HG03103 (cell line): ENCODE measurements around the gene PGLYRP3.

ENCODE experiments used
- ATAC-seq: cut with Tn5 transposase; IDR thresholded peaks from one replicate; pipeline ENCODE4 v1.9.1; 2021; ENCODE audit warnings: low read depth; ENCODE audit not compliant: unreplicated experiment

Gene PGLYRP3

GRCh38 chr1:153312570-153313186 is at the start of gene PGLYRP3:
Gene PGLYRP3, minus strand, starts transcription at chr1:153312952. Its CDS starts 2,287 bp downstream, at chr1:153310665.
- no peak for ATAC-seq

GRCh38 chr1:153362187-153362775 is 49.5 kb upstream of the PGLYRP3 start:
- ATAC-seq: no peak

GRCh38 chr1:153361480-153362109 is 48.8 kb upstream of the PGLYRP3 start:
- no peak for ATAC-seq

GRCh38 chr1:153360592-153361479 is 48.1 kb upstream of the PGLYRP3 start:
- no peak for ATAC-seq

GRCh38 chr1:153360190-153360589 is 47.4 kb upstream of the PGLYRP3 start:
- no peak for ATAC-seq

- no peak for ATAC-seq
Observed at GRCh38 chr1:153359241-153359640, 46.5 kb upstream of the PGLYRP3 start.

GRCh38 chr1:153358691-153358975 is 45.9 kb upstream of the PGLYRP3 start:
- no peak for ATAC-seq

GRCh38 chr1:153357853-153358690 is 45.3 kb upstream of the PGLYRP3 start, which contains the start of gene S100A9:
Gene S100A9, plus strand, starts transcription at chr1:153357854. Its CDS starts 430 bp downstream, at chr1:153358284.
- no peak for ATAC-seq

- no peak for ATAC-seq
Observed at GRCh38 chr1:153357076-153357852, 44.5 kb upstream of the PGLYRP3 start.

GRCh38 chr1:153356392-153357075 is 43.8 kb upstream of the PGLYRP3 start:
- ATAC-seq: no peak

- ATAC-seq: no peak
Observed at GRCh38 chr1:153355445-153356071, 42.8 kb upstream of the PGLYRP3 start.

- ATAC-seq: no peak
Observed at GRCh38 chr1:153354515-153355193, 41.9 kb upstream of the PGLYRP3 start.

GRCh38 chr1:153353226-153353947 is 40.6 kb upstream of the PGLYRP3 start:
- no peak for ATAC-seq

- ATAC-seq: no peak
Observed at GRCh38 chr1:153352523-153352922, 39.8 kb upstream of the PGLYRP3 start.

- ATAC-seq: no peak
Observed at GRCh38 chr1:153350321-153350957, 37.7 kb upstream of the PGLYRP3 start.

- ATAC-seq: no peak
Observed at GRCh38 chr1:153349363-153350320, 36.9 kb upstream of the PGLYRP3 start.
